GM19438 (cell line): ENCODE data around the gene SNHG17.
"Not testable (repeated sequence)": the region's sequence is repeated elsewhere in the genome, so short reads cannot be mapped to it uniquely, and the experiment has no call there.

Experiments used
- ATAC-seq: cut with Tn5 transposase; IDR thresholded peaks from one replicate; pipeline ENCODE4 v1.9.1; 2021; ENCODE audit warnings: low read depth; ENCODE audit not compliant: unreplicated experiment

SNHG17 gene

GRCh38 chr20:38421915-38422314, 13.2 kb downstream of the SNHG17 start:
- no peak for ATAC-seq

- no peak for ATAC-seq
Observed at GRCh38 chr20:38420388-38421085, 14.6 kb downstream of the SNHG17 start.

GRCh38 chr20:38418509-38419204, 16.5 kb downstream of the SNHG17 start:
- ATAC-seq: no peak

- ATAC-seq: no peak
Observed at GRCh38 chr20:38414769-38415450, 20.2 kb downstream of the SNHG17 start.

- no peak for ATAC-seq
Observed at GRCh38 chr20:38412877-38413577, 22.1 kb downstream of the SNHG17 start.

GRCh38 chr20:38407822-38408221, 27.3 kb downstream of the SNHG17 start:
- not testable (repeated sequence) for ATAC-seq

- ATAC-seq: no peak
Observed at GRCh38 chr20:38407321-38407720, 27.8 kb downstream of the SNHG17 start.

- ATAC-seq: no peak
Observed at GRCh38 chr20:38406476-38406875, 28.7 kb downstream of the SNHG17 start.

GRCh38 chr20:38405132-38405531, 30.0 kb downstream of the SNHG17 start:
- ATAC-seq: no peak

GRCh38 chr20:38404016-38404415, 31.1 kb downstream of the SNHG17 start:
- ATAC-seq: no peak

- ATAC-seq: no peak
Observed at GRCh38 chr20:38402816-38403215, 32.3 kb downstream of the SNHG17 start.

- no peak for ATAC-seq
Observed at GRCh38 chr20:38402089-38402488, 33.0 kb downstream of the SNHG17 start.

GRCh38 chr20:38395751-38396395, 39.3 kb downstream of the SNHG17 start:
- ATAC-seq: not testable (repeated sequence)

GRCh38 chr20:38395165-38395564, 40.0 kb downstream of the SNHG17 start:
- no peak for ATAC-seq

GRCh38 chr20:38393259-38393658, 41.9 kb downstream of the SNHG17 start:
- ATAC-seq: no peak

- no peak for ATAC-seq
Observed at GRCh38 chr20:38392356-38392755, 42.8 kb downstream of the SNHG17 start.

- no peak for ATAC-seq
Observed at GRCh38 chr20:38387953-38388352, 47.2 kb downstream of the SNHG17 start.

- no peak for ATAC-seq
Observed at GRCh38 chr20:38386851-38387250, 48.3 kb downstream of the SNHG17 start.

GRCh38 chr20:38386004-38386403, 49.1 kb downstream of the SNHG17 start:
- ATAC-seq: no peak

GRCh38 chr20:38383147-38383546, 52.0 kb downstream of the SNHG17 start:
- ATAC-seq: no peak
